Stimulated activated CD8-positive, alpha-beta memory T cell treated with anti-CD3 and anti-CD28 coated beads, Interleukin-7, amount 100 ng/mL, for 4 hours (primary cell): ENCODE measurements around the gene PLEKHB1.
"Not testable (repeated sequence)": the region's sequence is repeated elsewhere in the genome, so short reads cannot be mapped to it uniquely, and the experiment has no call there.

Experiments used
- DNase-seq, 2 donors: peaks; one replicate each; pipeline ENCODE4 v3.0.0-alpha.2; 2020; ENCODE audit warnings: low read depth in 2 of 2

The PLEKHB1 gene

DNA sequence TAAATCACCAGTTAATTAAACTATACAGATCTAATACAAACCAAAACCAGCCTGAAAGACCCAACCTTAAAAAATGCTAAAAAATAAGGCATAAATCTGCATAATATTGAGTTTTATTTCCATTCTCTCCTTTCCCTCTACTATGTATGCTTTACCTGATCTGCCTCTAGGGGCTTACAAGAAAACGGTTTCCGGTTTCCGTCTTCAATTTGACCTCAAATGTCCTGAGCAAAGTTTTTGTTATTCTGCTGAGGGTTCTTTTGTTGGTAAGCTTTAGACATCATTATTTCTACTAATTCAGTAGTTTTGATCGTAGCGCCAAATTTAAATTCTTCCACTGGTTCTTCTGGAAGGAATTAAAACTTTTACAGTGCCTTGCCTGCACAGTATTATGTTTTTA is 30.2 kb downstream of the PLEKHB1 start:
- not testable (repeated sequence) for DNase-seq

DNA sequence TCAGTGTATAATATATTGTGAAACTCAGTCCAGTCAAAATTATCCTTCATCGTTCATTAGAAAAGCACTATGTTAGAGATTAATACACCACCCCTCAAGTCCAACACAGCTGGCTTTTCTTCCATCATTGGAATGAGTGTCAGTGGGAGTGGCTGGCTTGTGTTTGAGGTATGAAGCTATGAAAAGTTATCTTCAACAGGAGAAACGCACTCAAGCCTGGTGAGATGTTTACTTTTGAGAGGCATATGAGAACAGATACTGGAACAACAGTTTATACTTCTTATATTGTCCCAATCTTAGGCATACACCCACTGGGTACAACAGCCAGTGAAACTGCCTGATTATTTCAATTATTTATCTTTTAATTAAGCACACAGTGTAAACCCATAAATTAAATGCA is 34.3 kb downstream of the PLEKHB1 start:
- no peak for DNase-seq

DNA sequence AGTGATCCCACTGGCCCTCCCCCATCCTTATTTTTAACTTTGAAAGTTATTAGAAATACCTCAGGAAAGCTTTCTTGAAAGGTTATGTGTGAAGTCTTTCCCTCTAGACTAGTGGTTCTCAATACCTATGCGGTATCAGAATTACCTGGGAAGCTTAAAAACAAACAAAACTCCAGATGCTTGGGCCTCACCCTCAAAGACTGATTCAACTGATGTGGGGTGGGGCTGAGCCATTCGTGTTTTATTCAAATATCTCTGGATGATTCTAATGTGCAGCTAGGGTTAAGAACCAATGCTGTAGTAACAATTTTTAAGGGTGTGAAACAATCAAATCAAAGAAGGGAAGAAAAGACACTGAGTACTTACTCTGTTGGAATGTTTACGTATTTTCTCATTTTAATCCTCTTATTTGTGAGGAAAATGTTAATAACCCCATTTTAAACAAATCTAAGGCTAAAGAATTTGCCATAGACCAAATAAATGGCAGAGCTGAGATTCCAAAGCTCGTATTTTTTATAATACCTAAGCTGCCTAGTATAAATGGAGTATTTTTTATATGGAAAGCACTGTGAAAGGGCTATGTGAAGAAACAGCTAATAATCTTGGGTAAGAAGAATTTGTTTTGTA is 47.6 kb downstream of the PLEKHB1 start:
- DNase-seq = no peak

DNA sequence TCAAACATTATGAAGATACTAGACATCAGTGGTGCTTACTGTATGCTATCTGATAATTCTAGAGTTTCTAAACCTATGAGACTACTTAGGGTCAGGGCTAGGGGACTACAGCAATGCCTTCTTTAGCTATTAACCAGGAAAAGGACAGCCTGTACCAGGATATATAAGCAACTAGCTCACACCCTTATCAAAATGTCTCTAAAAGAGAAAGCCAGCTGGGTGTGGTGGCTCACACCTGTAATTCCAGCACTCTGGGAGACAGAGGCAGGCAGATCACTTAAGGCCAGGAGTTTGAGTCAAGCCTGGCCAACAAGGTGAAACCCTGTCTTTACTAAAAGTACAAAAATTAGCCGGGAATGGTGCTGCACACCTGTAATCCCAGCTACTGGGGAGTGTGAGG is 58.7 kb downstream of the PLEKHB1 start:
- DNase-seq = no peak

DNA sequence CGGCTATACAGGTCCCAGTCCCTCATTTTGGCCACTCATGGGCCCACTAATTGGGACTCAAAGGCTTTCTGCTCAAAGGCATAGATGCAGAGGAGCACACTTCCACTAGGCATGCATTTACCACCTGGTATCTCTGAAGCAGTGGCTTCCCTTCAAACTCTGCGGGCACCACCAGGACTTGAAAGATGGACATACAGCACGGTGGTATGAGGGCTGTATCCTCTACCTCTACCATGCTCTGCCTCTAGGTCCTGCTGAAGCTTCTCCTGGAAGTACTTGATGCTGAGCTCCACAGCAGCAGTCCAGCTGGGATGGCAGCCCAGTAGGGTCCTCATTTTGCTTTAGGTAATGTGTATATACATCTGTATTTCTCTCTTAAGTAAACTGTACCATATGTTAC is 64.6 kb downstream of the PLEKHB1 start:
- no peak for DNase-seq
